GM10847 (cell line): ENCODE data around the gene COX7B2.

Experiments
- POLR2A ChIP-seq: IDR thresholded peaks from 2 replicates; pipeline ENCODE4 v1.6.1; 2011; ENCODE audit not compliant: insufficient read length; ENCODE audit errors: extremely low read depth

COX7B2 gene

GRCh38 chr4:46927201-46927600, 18.2 kb upstream of the COX7B2 start:
- TF ChIP-seq POLR2A = no peak

GRCh38 chr4:46924789-46925529, 15.9 kb upstream of the COX7B2 start:
- TF ChIP-seq POLR2A = no peak

GRCh38 chr4:46922205-46922604, 13.2 kb upstream of the COX7B2 start:
- TF ChIP-seq POLR2A = no peak

- no peak for TF ChIP-seq POLR2A
These were observed 897 bp downstream of the COX7B2 start for GRCh38 chr4:46908148-46908547.

- no peak for TF ChIP-seq POLR2A
These were observed 9.0 kb downstream of the COX7B2 start for GRCh38 chr4:46900082-46900481.

GRCh38 chr4:46894826-46895225, 14.2 kb downstream of the COX7B2 start:
- no peak for TF ChIP-seq POLR2A

- TF ChIP-seq POLR2A = no peak
These were observed 19.0 kb downstream of the COX7B2 start for GRCh38 chr4:46890056-46890455.

GRCh38 chr4:46889410-46889809, 19.6 kb downstream of the COX7B2 start:
- no peak for TF ChIP-seq POLR2A

GRCh38 chr4:46886711-46887110, 22.3 kb downstream of the COX7B2 start:
- TF ChIP-seq POLR2A = no peak

- TF ChIP-seq POLR2A = no peak
These were observed 30.4 kb downstream of the COX7B2 start for GRCh38 chr4:46878641-46879040.

GRCh38 chr4:46874811-46875210, 34.2 kb downstream of the COX7B2 start:
- TF ChIP-seq POLR2A = no peak

- no peak for TF ChIP-seq POLR2A
These were observed 38.6 kb downstream of the COX7B2 start for GRCh38 chr4:46870411-46870810.

- no peak for TF ChIP-seq POLR2A
These were observed 52.7 kb downstream of the COX7B2 start for GRCh38 chr4:46856333-46856732.

GRCh38 chr4:46852800-46853199, 56.2 kb downstream of the COX7B2 start:
- no peak for TF ChIP-seq POLR2A

- no peak for TF ChIP-seq POLR2A
These were observed 59.0 kb downstream of the COX7B2 start for GRCh38 chr4:46850026-46850425.

- no peak for TF ChIP-seq POLR2A
These were observed 64.6 kb downstream of the COX7B2 start for GRCh38 chr4:46844325-46844917.

- no peak for TF ChIP-seq POLR2A
These were observed 69.9 kb downstream of the COX7B2 start for GRCh38 chr4:46839128-46839527.
